Limb (tissue), 2 donors: Measurements from ENCODE around the gene DALRD3.
A peak's percentile ranks its signal among the peaks of the same experiment; 100 is the strongest.

Experiments used
- DNase-seq, 2 donors: peaks; one replicate each; pipeline ENCODE4 v3.0.0-alpha.2; 2016; ENCODE audit errors: extremely low spot score in 2 of 2

The DALRD3 gene

GRCh38 chr3:49017971-49018706 is at the start of gene DALRD3:
TSS of gene DALRD3 (minus strand) at chr3:49018580. CDS start at chr3:49018564, 16 bp downstream.
- DNase-seq: peak; percentile 58 to 79

GRCh38 chr3:49058011-49058410 is 39.6 kb upstream of the DALRD3 start:
- no peak for DNase-seq

GRCh38 chr3:49057268-49057667 is 38.9 kb upstream of the DALRD3 start:
- no peak for DNase-seq

- no peak for DNase-seq
Measured at GRCh38 chr3:49054344-49054862, 36.0 kb upstream of the DALRD3 start.

GRCh38 chr3:49053543-49053942 is 35.2 kb upstream of the DALRD3 start:
- DNase-seq: no peak

- DNase-seq: no peak
Measured at GRCh38 chr3:49035281-49035680, 16.9 kb upstream of the DALRD3 start.

- no peak for DNase-seq
Measured at GRCh38 chr3:49034650-49035049, 16.3 kb upstream of the DALRD3 start.

- no peak for DNase-seq
Measured at GRCh38 chr3:49032646-49033304, 14.4 kb upstream of the DALRD3 start.

GRCh38 chr3:49030321-49030720 is 11.9 kb upstream of the DALRD3 start:
- DNase-seq: no peak

- no peak for DNase-seq
Measured at GRCh38 chr3:49029563-49029884, 11.1 kb upstream of the DALRD3 start.

GRCh38 chr3:49028673-49029562 is 10.5 kb upstream of the DALRD3 start, which contains the start of gene IMPDH2:
TSS of gene IMPDH2 (minus strand) at chr3:49029398. CDS start at chr3:49029350, 48 bp downstream.
- DNase-seq: peak; percentile 95

- DNase-seq: no peak
Measured at GRCh38 chr3:49028298-49028672, 9.9 kb upstream of the DALRD3 start.

GRCh38 chr3:49027634-49028033 is 9.3 kb upstream of the DALRD3 start:
- no peak for DNase-seq

GRCh38 chr3:49026536-49026935 is 8.2 kb upstream of the DALRD3 start:
- no peak for DNase-seq

- no peak for DNase-seq
Measured at GRCh38 chr3:49025793-49026520, 7.6 kb upstream of the DALRD3 start.

GRCh38 chr3:49025005-49025792 is 6.8 kb upstream of the DALRD3 start:
- DNase-seq: no peak

GRCh38 chr3:49024449-49024848 is 6.1 kb upstream of the DALRD3 start:
- DNase-seq: no peak

- no peak for DNase-seq
Measured at GRCh38 chr3:49023775-49024174, 5.4 kb upstream of the DALRD3 start.

- DNase-seq: no peak
Measured at GRCh38 chr3:49022688-49023171, 4.3 kb upstream of the DALRD3 start.
